ENCODE data around the gene CEP128.

DNA sequence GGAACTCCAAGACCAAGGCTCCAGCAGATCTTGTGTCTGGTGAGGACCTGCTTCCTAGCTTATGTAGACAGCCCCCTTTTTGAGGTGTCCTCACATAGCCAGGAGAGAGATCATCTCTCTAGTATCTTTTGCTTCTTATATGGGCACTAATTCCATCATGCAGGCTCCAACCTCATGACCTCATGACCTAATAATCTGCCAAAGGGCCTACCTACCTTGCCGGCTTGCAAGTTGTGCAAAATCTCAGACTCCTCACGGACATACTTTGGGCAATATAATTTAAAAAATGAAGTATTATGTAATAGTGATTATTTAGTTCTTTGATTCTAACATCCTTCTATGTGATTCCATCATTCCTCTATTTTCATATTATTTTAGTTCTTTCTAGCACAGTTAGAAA, 397.2 kb downstream of the CEP128 start:
- TF ChIP-seq, protein P1, sequence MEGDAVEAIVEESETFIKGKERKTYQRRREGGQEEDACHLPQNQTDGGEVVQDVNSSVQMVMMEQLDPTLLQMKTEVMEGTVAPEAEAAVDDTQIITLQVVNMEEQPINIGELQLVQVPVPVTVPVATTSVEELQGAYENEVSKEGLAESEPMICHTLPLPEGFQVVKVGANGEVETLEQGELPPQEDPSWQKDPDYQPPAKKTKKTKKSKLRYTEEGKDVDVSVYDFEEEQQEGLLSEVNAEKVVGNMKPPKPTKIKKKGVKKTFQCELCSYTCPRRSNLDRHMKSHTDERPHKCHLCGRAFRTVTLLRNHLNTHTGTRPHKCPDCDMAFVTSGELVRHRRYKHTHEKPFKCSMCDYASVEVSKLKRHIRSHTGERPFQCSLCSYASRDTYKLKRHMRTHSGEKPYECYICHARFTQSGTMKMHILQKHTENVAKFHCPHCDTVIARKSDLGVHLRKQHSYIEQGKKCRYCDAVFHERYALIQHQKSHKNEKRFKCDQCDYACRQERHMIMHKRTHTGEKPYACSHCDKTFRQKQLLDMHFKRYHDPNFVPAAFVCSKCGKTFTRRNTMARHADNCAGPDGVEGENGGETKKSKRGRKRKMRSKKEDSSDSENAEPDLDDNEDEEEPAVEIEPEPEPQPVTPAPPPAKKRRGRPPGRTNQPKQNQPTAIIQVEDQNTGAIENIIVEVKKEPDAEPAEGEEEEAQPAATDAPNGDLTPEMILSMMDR (optimal IDR thresholded peaks at IDR 0.05 in 1 of 3, IDR thresholded peaks at IDR 0.05 in 1 of 3, conservative IDR thresholded peaks at IDR 0.05 in 1 of 3; ENCODE audit: extremely low read depth in 1 of 3, insufficient read depth in 2 of 3, low read length in 3 of 3) = no peak
- no peak for TF ChIP-seq EZH2 (IDR thresholded peaks at IDR 0.05; ENCODE audit: low read length)
